ENCODE measurements around the gene IL9R.
"Not testable (repeated sequence)": the region's sequence is repeated elsewhere in the genome, so short reads cannot be mapped to it uniquely, and the experiment has no call there.

IL9R gene

DNA sequence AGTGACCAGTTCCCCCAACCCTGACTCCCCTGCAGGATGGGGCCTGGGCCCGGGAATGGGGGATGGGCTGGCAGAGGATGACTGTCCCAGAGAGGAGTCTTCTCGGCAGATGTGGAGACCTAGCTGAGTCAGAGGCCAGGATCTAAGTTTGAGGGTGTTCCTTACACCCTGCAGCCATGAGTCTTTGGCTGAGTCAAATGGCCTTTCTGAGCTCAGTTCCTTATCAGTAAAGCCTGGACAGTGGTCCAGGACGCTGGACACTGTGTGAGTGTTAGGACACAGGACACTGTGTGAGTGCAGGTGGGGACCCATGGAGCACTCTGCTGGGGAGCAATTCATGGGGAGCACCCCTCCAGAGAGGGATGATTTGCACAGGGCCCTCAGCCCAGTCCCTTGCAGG, 5.0 kb downstream of the IL9R start:
- TF ChIP-seq, protein P1, sequence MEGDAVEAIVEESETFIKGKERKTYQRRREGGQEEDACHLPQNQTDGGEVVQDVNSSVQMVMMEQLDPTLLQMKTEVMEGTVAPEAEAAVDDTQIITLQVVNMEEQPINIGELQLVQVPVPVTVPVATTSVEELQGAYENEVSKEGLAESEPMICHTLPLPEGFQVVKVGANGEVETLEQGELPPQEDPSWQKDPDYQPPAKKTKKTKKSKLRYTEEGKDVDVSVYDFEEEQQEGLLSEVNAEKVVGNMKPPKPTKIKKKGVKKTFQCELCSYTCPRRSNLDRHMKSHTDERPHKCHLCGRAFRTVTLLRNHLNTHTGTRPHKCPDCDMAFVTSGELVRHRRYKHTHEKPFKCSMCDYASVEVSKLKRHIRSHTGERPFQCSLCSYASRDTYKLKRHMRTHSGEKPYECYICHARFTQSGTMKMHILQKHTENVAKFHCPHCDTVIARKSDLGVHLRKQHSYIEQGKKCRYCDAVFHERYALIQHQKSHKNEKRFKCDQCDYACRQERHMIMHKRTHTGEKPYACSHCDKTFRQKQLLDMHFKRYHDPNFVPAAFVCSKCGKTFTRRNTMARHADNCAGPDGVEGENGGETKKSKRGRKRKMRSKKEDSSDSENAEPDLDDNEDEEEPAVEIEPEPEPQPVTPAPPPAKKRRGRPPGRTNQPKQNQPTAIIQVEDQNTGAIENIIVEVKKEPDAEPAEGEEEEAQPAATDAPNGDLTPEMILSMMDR (conservative IDR thresholded peaks at IDR 0.05; ENCODE audit: control insufficient read depth, insufficient read depth, low read depth, low read length): no peak
- no peak for DNase-seq (ENCODE audit: low read depth)
- H3K4me3 ChIP-seq (ENCODE audit: control insufficient read depth, low read depth, low read length): no peak overlapping the region

- no peak overlapping the region for H3K4me3 ChIP-seq (ENCODE audit: control insufficient read depth, low read depth, low read length)
- no peak for DNase-seq (ENCODE audit: low read depth)
- TF ChIP-seq, protein P1 (conservative IDR thresholded peaks at IDR 0.05; ENCODE audit: control insufficient read depth, insufficient read depth, low read depth, low read length): no peak
Observed at GRCh38 chrX:156003486-156004185, 6.1 kb downstream of the IL9R start.

- no peak overlapping the region for H3K4me3 ChIP-seq (ENCODE audit: control insufficient read depth, low read depth, low read length)
- DNase-seq (ENCODE audit: low read depth): no peak
- TF ChIP-seq, protein P1 (conservative IDR thresholded peaks at IDR 0.05; ENCODE audit: control insufficient read depth, insufficient read depth, low read depth, low read length): no peak
Observed at GRCh38 chrX:156004256-156004655, 6.8 kb downstream of the IL9R start.

DNA sequence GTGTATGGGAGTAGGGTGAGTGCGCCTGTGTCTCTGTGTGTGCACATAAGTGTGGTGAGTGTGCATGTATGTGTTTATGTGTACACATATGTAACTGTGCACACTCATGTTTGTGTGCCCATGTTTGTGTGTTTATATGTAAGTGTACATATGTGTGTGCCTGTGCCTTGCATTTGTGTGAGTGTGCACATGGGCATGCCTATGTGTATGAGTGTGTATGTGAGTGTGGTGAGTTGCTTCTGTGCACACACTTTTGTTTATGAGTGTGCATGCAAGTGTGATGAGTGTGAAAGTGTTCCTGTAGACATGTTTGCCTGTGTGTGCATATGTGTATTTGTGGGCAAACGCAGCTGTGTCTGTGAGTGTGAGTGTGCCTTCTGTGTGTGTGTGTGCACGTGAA, 7.2 kb downstream of the IL9R start:
- no peak overlapping the region for H3K4me3 ChIP-seq (ENCODE audit: control insufficient read depth, low read depth, low read length)
- DNase-seq (ENCODE audit: low read depth): no peak
- TF ChIP-seq, protein P1 (conservative IDR thresholded peaks at IDR 0.05; ENCODE audit: control insufficient read depth, insufficient read depth, low read depth, low read length): no peak

GRCh38 chrX:156005144-156005543, 7.6 kb downstream of the IL9R start:
- DNase-seq (ENCODE audit: low read depth): no peak
- TF ChIP-seq, protein P1 (conservative IDR thresholded peaks at IDR 0.05; ENCODE audit: control insufficient read depth, insufficient read depth, low read depth, low read length): no peak
- no peak overlapping the region for H3K4me3 ChIP-seq (ENCODE audit: control insufficient read depth, low read depth, low read length)

DNA sequence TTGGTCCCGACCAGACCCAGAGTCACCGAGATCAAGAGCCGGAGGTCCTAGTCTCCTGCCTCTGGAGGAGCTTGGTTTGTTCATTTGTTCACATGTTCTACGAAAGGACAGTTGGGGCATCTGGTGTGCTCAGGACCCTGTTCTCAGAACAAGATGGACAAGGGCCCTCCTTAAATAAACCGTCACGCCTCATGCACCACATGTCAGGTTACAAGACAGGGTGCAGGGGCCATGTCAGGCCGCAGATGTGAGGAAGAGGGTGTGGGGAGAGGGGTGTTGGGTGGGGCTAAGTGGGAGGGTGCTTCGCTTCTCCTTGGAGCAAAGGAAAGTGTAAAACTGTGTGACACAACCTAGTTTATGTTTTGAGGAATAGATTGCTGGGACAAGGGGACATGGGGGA, 9.0 kb downstream of the IL9R start:
- not testable (repeated sequence) for DNase-seq (ENCODE audit: low read depth); H3K4me3 ChIP-seq (ENCODE audit: control insufficient read depth, low read depth, low read length)

DNA sequence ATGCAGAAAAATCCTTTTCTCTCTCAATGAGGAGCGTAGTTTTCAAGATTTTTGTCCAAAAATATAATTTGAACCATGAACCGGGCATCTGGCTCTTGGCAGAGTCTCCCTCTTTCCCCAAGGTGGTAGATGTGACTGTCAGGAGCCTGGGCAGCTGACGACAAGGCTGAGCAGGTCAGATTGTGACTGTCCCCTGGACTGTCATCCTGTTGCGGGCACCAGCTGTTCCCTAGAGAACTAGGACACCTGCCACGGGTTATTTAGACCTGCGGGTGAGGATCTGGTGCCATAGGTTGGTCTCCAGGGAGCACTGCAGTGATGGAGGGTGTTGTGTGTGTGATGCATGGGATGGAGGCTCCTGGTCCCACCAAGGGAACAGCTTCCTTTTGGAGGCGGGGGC, 10.9 kb downstream of the IL9R start:
- not testable (repeated sequence) for H3K4me3 ChIP-seq (ENCODE audit: control insufficient read depth, low read depth, low read length); DNase-seq (ENCODE audit: low read depth)

DNA sequence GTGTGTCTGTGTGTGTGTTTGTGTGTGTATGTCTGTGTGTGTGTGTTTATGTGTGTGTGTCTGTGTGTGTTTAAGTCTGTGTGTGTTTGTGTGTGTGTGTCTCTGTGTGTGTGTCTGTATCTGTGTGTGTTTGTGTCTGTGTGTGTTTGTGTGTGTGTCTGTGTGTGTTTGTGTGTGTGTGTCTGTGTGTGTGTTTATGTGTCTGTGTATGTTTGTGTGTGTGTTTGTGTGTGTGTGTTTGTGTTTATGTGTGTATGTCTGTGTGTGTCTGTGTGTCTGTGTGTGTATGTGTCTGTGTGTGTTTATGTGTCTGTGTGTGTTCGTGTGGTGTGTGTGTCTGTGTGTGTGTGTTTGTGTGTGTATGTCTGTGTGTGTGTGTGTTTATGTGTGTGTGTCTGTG, 11.4 kb downstream of the IL9R start:
- TF ChIP-seq, protein P1 (conservative IDR thresholded peaks at IDR 0.05; ENCODE audit: control insufficient read depth, insufficient read depth, low read depth, low read length): no peak

GRCh38 chrX:156009691-156010090, 12.2 kb downstream of the IL9R start:
- H3K4me3 ChIP-seq (ENCODE audit: control insufficient read depth, low read depth, low read length); DNase-seq (ENCODE audit: low read depth): not testable (repeated sequence)

More for the DNA sequence above, 11.4 kb downstream of the IL9R start:
- no peak overlapping the region for H3K4me3 ChIP-seq (ENCODE audit: control insufficient read depth, low read depth, low read length)
- DNase-seq (ENCODE audit: low read depth): no peak

DNA sequence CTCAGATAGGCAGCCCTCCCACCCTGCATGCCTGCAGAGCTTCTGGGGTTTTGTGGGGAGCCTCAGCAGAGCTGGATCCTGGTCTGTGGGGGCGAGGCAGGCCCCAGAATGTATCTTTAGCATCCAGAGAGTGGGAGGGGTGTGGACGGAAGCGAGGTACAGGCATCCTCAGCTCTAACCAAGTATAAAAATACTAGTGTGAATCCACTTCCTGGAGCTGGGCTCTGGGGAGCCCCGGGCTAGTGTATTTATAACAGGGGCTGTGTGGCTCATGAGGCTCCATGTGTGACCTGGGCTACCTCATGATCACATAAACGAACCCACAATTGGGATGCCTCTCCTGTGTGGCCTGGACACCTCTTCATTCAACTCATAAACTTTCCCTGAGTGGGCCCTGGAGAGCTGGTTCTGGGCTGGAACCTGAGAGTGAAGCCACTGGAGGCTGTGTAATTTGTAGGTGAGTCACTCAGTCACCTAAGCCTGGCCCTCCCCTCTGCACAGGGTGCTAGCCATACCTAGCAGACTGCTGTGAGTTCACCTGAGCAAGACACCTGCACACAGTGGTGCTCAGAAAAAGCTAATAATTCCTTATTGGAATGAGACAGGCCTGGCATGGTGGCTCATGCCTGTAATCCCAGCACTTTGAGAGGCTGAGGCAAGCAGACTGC, 15.9 kb downstream of the IL9R start:
- not testable (repeated sequence) for H3K4me3 ChIP-seq (ENCODE audit: control insufficient read depth, low read depth, low read length); DNase-seq (ENCODE audit: low read depth)

DNA sequence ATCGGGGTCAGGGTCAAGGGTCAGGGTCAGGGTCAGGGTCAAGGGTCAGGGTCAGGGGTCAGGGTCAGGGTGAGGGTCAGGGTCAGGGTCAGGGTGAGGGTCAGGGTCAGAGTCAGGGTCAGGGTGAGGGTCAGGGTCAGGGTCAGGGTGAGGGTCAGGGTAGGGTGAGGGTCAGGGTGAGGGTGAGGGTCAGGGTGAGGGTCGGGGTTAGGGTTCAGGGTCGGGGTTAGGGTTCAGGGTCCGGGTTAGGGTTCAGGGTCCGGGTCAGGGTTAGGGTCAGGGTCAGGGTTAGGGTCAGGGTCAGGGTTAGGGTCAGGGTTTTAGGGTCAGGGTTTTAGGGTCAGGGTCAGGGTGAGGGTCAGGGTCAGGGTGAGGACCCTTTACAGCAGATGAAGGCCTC, 22.4 kb downstream of the IL9R start:
- not testable (repeated sequence) for H3K4me3 ChIP-seq (ENCODE audit: control insufficient read depth, low read depth, low read length); DNase-seq (ENCODE audit: low read depth)

Measured in fibroblast of mammary gland (primary cell).